Measurements from ENCODE around the gene MACROH2A1.

- TF ChIP-seq, protein P1, sequence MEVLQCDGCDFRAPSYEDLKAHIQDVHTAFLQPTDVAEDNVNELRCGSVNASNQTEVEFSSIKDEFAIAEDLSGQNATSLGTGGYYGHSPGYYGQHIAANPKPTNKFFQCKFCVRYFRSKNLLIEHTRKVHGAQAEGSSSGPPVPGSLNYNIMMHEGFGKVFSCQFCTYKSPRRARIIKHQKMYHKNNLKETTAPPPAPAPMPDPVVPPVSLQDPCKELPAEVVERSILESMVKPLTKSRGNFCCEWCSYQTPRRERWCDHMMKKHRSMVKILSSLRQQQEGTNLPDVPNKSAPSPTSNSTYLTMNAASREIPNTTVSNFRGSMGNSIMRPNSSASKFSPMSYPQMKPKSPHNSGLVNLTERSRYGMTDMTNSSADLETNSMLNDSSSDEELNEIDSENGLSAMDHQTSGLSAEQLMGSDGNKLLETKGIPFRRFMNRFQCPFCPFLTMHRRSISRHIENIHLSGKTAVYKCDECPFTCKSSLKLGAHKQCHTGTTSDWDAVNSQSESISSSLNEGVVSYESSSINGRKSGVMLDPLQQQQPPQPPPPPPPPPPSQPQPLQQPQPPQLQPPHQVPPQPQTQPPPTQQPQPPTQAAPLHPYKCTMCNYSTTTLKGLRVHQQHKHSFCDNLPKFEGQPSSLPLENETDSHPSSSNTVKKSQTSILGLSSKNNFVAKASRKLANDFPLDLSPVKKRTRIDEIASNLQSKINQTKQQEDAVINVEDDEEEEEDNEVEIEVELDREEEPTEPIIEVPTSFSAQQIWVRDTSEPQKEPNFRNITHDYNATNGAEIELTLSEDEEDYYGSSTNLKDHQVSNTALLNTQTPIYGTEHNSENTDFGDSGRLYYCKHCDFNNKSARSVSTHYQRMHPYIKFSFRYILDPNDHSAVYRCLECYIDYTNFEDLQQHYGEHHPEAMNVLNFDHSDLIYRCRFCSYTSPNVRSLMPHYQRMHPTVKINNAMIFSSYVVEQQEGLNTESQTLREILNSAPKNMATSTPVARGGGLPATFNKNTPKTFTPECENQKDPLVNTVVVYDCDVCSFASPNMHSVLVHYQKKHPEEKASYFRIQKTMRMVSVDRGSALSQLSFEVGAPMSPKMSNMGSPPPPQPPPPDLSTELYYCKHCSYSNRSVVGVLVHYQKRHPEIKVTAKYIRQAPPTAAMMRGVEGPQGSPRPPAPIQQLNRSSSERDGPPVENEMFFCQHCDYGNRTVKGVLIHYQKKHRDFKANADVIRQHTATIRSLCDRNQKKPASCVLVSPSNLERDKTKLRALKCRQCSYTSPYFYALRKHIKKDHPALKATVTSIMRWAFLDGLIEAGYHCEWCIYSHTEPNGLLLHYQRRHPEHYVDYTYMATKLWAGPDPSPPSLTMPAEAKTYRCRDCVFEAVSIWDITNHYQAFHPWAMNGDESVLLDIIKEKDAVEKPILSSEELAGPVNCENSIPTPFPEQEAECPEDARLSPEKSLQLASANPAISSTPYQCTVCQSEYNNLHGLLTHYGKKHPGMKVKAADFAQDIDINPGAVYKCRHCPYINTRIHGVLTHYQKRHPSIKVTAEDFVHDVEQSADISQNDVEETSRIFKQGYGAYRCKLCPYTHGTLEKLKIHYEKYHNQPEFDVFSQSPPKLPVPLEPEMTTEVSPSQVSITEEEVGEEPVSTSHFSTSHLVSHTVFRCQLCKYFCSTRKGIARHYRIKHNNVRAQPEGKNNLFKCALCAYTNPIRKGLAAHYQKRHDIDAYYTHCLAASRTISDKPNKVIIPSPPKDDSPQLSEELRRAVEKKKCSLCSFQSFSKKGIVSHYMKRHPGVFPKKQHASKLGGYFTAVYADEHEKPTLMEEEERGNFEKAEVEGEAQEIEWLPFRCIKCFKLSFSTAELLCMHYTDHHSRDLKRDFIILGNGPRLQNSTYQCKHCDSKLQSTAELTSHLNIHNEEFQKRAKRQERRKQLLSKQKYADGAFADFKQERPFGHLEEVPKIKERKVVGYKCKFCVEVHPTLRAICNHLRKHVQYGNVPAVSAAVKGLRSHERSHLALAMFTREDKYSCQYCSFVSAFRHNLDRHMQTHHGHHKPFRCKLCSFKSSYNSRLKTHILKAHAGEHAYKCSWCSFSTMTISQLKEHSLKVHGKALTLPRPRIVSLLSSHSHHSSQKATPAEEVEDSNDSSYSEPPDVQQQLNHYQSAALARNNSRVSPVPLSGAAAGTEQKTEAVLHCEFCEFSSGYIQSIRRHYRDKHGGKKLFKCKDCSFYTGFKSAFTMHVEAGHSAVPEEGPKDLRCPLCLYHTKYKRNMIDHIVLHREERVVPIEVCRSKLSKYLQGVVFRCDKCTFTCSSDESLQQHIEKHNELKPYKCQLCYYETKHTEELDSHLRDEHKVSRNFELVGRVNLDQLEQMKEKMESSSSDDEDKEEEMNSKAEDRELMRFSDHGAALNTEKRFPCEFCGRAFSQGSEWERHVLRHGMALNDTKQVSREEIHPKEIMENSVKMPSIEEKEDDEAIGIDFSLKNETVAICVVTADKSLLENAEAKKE (CRISPR knock-in tag; IDR thresholded peaks at IDR 0.05) = no peak
- TF ChIP-seq CTCF (conservative IDR thresholded peaks at IDR 0.05; ENCODE audit: low read depth in 2 of 2) (no peak), EZH2 (IDR thresholded peaks at IDR 0.05; ENCODE audit: low read depth, unreplicated experiment) (no peak), REST (IDR thresholded peaks at IDR 0.05; ENCODE audit: unreplicated experiment) (no peak), POLR2AphosphoS5 (IDR thresholded peaks at IDR 0.05; ENCODE audit: low read depth) (no peak), JUNB (IDR thresholded peaks at IDR 0.05; ENCODE audit: unreplicated experiment) (no peak), CREB1 (CRISPR knock-in tag; IDR thresholded peaks at IDR 0.05; ENCODE audit: low read depth) (no peak), NANOG (IDR thresholded peaks at IDR 0.05; ENCODE audit: borderline replicate concordance) (no peak), EZH2phosphoT487 (IDR thresholded peaks at IDR 0.05; ENCODE audit: unreplicated experiment) (no peak)
Measured at GRCh38 chr5:135312255-135312935, 86.6 kb downstream of the MACROH2A1 start.

All from GM23338 (cell line).